ENCODE data around the gene PLD5.
A peak's percentile ranks its signal among the peaks of the same experiment; 100 is the strongest.

Gene PLD5

GRCh38 chr1:242205622-242206489 is 318.6 kb downstream of the PLD5 start:
- H3K4ac ChIP-seq (ENCODE audit: low read depth, low read length): no peak overlapping the region
- no peak overlapping the region for H3K9ac ChIP-seq (ENCODE audit: low read length)
- H3K79me2 ChIP-seq (ENCODE audit: control insufficient read depth, insufficient read depth, low read length, poor library complexity): no peaks in the 10 kb centered on the region
- WGBS (ENCODE audit: extremely low coverage, insufficient coverage, insufficient read length): no CpG with 5 or more reads among the region's 7 CpGs
- no peak overlapping the region for H4K12ac ChIP-seq (ENCODE audit: low read depth, low read length)
- no peak overlapping the region for H2AFZ ChIP-seq (ENCODE audit: insufficient read depth, low read length, poor library complexity)
- H3K4me3 ChIP-seq (ENCODE audit: low read depth, low read length): no peak overlapping the region
- no peaks in the 10 kb centered on the region for H3K9me3 ChIP-seq (ENCODE audit: insufficient read depth, low read depth, low read length)
- H4K8ac ChIP-seq (ENCODE audit: low read depth, low read length): no peak overlapping the region
- H4K91ac ChIP-seq (ENCODE audit: low read depth, low read length): no peak overlapping the region
- no peaks in the 10 kb centered on the region for H3K4me1 ChIP-seq (ENCODE audit: control insufficient read depth in 1 of 2, insufficient read depth in 2 of 2, low read length in 2 of 2)
- no peaks in the 10 kb centered on the region for H3K27me3 ChIP-seq (ENCODE audit: insufficient read depth, low read length)
- no peak overlapping the region for H3K27ac ChIP-seq (ENCODE audit: low read depth, low read length)
- no peaks in the 10 kb centered on the region for H3K79me1 ChIP-seq (ENCODE audit: low read length)
- H2BK12ac ChIP-seq (ENCODE audit: low read length): no peak overlapping the region
- H2BK120ac ChIP-seq (ENCODE audit: insufficient read depth, low read length, poor library complexity): no peak overlapping the region
- H2AK5ac ChIP-seq (ENCODE audit: low read length): no peak overlapping the region
- no peak overlapping the region for H3K23ac ChIP-seq (ENCODE audit: low read length)
- no peak overlapping the region for H3K4me2 ChIP-seq (ENCODE audit: low read length)
- H2BK5ac ChIP-seq (ENCODE audit: low read depth, low read length, poor library complexity): no peak overlapping the region
- no peak overlapping the region for H3K18ac ChIP-seq (ENCODE audit: low read length)
- peaks cover 0 to 3% of the 10 kb centered on the region in 2 experiments for H3K36me3 ChIP-seq (ENCODE audit: control insufficient read depth in 1 of 2, insufficient read depth in 2 of 2, low read length in 2 of 2)
- no peak for DNase-seq
- no peak overlapping the region for H3K14ac ChIP-seq (ENCODE audit: low read length)

GRCh38 chr1:242203262-242203661 is 321.2 kb downstream of the PLD5 start:
- Histone ChIP-seq H3K27ac (ENCODE audit: low read depth, low read length) (no peak overlapping the region), H3K23ac (ENCODE audit: low read length) (no peak overlapping the region), H4K91ac (ENCODE audit: low read depth, low read length) (no peak overlapping the region), H2AFZ (ENCODE audit: insufficient read depth, low read length, poor library complexity) (no peak overlapping the region), H3K79me1 (ENCODE audit: low read length) (no peaks in the 10 kb centered on the region), H2BK12ac (ENCODE audit: low read length) (no peak overlapping the region), H3K4me3 (ENCODE audit: low read depth, low read length) (no peak overlapping the region), H2BK120ac (ENCODE audit: insufficient read depth, low read length, poor library complexity) (no peak overlapping the region), H3K18ac (ENCODE audit: low read length) (no peak overlapping the region), H3K9ac (ENCODE audit: low read length) (no peak overlapping the region), H2AK5ac (ENCODE audit: low read length) (no peak overlapping the region), H3K14ac (ENCODE audit: low read length) (no peak overlapping the region), H3K4me2 (ENCODE audit: low read length) (no peak overlapping the region), H4K8ac (ENCODE audit: low read depth, low read length) (no peak overlapping the region), H3K4me1 (ENCODE audit: control insufficient read depth in 1 of 2, insufficient read depth in 2 of 2, low read length in 2 of 2) (peaks cover 0 to 2% of the 10 kb centered on the region in 2 experiments), H3K79me2 (ENCODE audit: control insufficient read depth, insufficient read depth, low read length, poor library complexity) (no peaks in the 10 kb centered on the region), H3K27me3 (ENCODE audit: insufficient read depth, low read length) (no peaks in the 10 kb centered on the region), H3K9me3 (ENCODE audit: insufficient read depth, low read depth, low read length) (no peaks in the 10 kb centered on the region), H3K4ac (ENCODE audit: low read depth, low read length) (no peak overlapping the region), H4K12ac (ENCODE audit: low read depth, low read length) (no peak overlapping the region), H3K36me3 (ENCODE audit: control insufficient read depth in 1 of 2, insufficient read depth in 2 of 2, low read length in 2 of 2) (peaks cover 0 to 3% of the 10 kb centered on the region in 2 experiments), H2BK5ac (ENCODE audit: low read depth, low read length, poor library complexity) (no peak overlapping the region)
- WGBS (ENCODE audit: extremely low coverage, insufficient coverage, insufficient read length): no CpG with 5 or more reads among the region's 6 CpGs
- DNase-seq: no peak

- Histone ChIP-seq H3K14ac (ENCODE audit: low read length) (no peak overlapping the region), H3K27ac (ENCODE audit: low read depth, low read length) (no peak overlapping the region), H4K8ac (ENCODE audit: low read depth, low read length) (no peak overlapping the region), H2BK12ac (ENCODE audit: low read length) (no peak overlapping the region), H4K12ac (ENCODE audit: low read depth, low read length) (no peak overlapping the region), H3K4me2 (ENCODE audit: low read length) (no peak overlapping the region), H3K79me1 (ENCODE audit: low read length) (no peaks in the 10 kb centered on the region), H3K9me3 (ENCODE audit: insufficient read depth, low read depth, low read length) (no peaks in the 10 kb centered on the region), H3K27me3 (ENCODE audit: insufficient read depth, low read length) (no peaks in the 10 kb centered on the region), H3K36me3 (ENCODE audit: control insufficient read depth in 1 of 2, insufficient read depth in 2 of 2, low read length in 2 of 2) (peaks cover 0 to 3% of the 10 kb centered on the region in 2 experiments), H2BK5ac (ENCODE audit: low read depth, low read length, poor library complexity) (no peak overlapping the region), H2BK120ac (ENCODE audit: insufficient read depth, low read length, poor library complexity) (no peak overlapping the region), H3K23ac (ENCODE audit: low read length) (no peak overlapping the region), H3K9ac (ENCODE audit: low read length) (no peak overlapping the region), H4K91ac (ENCODE audit: low read depth, low read length) (no peak overlapping the region), H3K79me2 (ENCODE audit: control insufficient read depth, insufficient read depth, low read length, poor library complexity) (no peaks in the 10 kb centered on the region), H2AK5ac (ENCODE audit: low read length) (no peak overlapping the region), H3K4ac (ENCODE audit: low read depth, low read length) (no peak overlapping the region), H3K4me1 (ENCODE audit: control insufficient read depth in 1 of 2, insufficient read depth in 2 of 2, low read length in 2 of 2) (peaks cover 2 to 4% of the 10 kb centered on the region in 2 experiments), H3K4me3 (ENCODE audit: low read depth, low read length) (no peak overlapping the region), H3K18ac (ENCODE audit: low read length) (no peak overlapping the region), H2AFZ (ENCODE audit: insufficient read depth, low read length, poor library complexity) (no peak overlapping the region)
- no CpG with 5 or more reads among the region's 2 CpGs for WGBS (ENCODE audit: extremely low coverage, insufficient coverage, insufficient read length)
- no peak for DNase-seq
Observed at GRCh38 chr1:242201090-242201489, 323.4 kb downstream of the PLD5 start.

- Histone ChIP-seq H3K27ac (ENCODE audit: low read depth, low read length) (peak overlapping the region; percentile 55), H2BK120ac (ENCODE audit: insufficient read depth, low read length, poor library complexity) (no peak overlapping the region), H3K79me1 (ENCODE audit: low read length) (no peaks in the 10 kb centered on the region), H3K4me2 (ENCODE audit: low read length) (no peak overlapping the region), H2BK5ac (ENCODE audit: low read depth, low read length, poor library complexity) (peak overlapping the region; percentile 35), H3K4me3 (ENCODE audit: low read depth, low read length) (no peak overlapping the region), H4K12ac (ENCODE audit: low read depth, low read length) (no peak overlapping the region), H3K36me3 (ENCODE audit: control insufficient read depth in 1 of 2, insufficient read depth in 2 of 2, low read length in 2 of 2) (peaks cover 0 to 3% of the 10 kb centered on the region in 2 experiments), H3K4me1 (ENCODE audit: control insufficient read depth in 1 of 2, insufficient read depth in 2 of 2, low read length in 2 of 2) (peaks cover 2 to 8% of the 10 kb centered on the region in 2 experiments), H4K8ac (ENCODE audit: low read depth, low read length) (no peak overlapping the region), H3K23ac (ENCODE audit: low read length) (no peak overlapping the region), H2AFZ (ENCODE audit: insufficient read depth, low read length, poor library complexity) (no peak overlapping the region), H3K9me3 (ENCODE audit: insufficient read depth, low read depth, low read length) (no peaks in the 10 kb centered on the region), H3K18ac (ENCODE audit: low read length) (no peak overlapping the region), H3K9ac (ENCODE audit: low read length) (no peak overlapping the region), H3K4ac (ENCODE audit: low read depth, low read length) (no peak overlapping the region), H2AK5ac (ENCODE audit: low read length) (no peak overlapping the region), H3K27me3 (ENCODE audit: insufficient read depth, low read length) (no peaks in the 10 kb centered on the region), H3K79me2 (ENCODE audit: control insufficient read depth, insufficient read depth, low read length, poor library complexity) (no peaks in the 10 kb centered on the region), H4K91ac (ENCODE audit: low read depth, low read length) (no peak overlapping the region), H3K14ac (ENCODE audit: low read length) (no peak overlapping the region), H2BK12ac (ENCODE audit: low read length) (no peak overlapping the region)
- no CpG with 5 or more reads among the region's 8 CpGs for WGBS (ENCODE audit: extremely low coverage, insufficient coverage, insufficient read length)
- peak in 1 of 2 donors; percentile 7 for DNase-seq
Observed at GRCh38 chr1:242199776-242200458, 324.6 kb downstream of the PLD5 start.
